Stimulated activated CD8-positive, alpha-beta memory T cell treated with anti-CD3 and anti-CD28 coated beads, Interleukin-12 subunit alpha, Interleukin-12 subunit beta, amount 100 ng/mL, for 4 hours (primary cell): ENCODE data around the gene PABPC1L.

ENCODE experiments used
- DNase-seq: peaks from one replicate; pipeline ENCODE4 v3.0.0-alpha.2; 2020; ENCODE audit warnings: low read depth

Gene PABPC1L

DNA sequence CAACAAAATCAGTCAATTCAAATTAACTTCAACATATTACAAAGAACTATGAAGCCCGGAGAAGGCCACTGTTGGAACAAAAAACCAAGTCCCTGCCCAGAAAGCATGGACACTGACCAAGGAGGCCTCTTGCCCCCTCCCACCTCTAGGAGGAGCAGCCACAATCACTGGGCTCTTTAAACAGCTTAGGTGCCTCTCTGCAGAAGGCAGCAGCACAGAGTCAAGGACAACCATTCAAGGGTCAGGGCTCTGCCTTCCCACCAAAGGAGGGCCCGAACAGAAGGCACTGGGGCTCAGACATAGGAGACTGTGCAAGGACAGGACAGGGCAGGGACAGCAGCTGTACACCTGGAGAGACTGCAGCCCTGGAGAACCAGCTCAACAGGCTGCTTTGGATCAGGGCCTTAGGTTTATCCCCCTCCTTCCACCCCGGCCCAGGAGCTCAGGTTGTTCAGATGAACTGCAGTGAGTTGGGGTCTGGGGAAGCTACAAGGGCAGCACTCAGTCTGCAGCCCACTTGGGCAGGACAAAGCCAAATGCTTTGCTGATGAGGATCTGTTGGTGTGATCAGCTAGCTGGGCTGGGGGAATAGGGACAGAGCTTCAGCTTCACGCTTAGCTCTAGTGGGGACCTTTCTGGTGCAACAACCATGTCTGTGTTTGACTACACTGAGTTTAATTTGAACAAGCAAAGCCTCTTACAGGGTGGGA, 32.6 kb downstream of the PABPC1L start:
- no peak for DNase-seq

DNA sequence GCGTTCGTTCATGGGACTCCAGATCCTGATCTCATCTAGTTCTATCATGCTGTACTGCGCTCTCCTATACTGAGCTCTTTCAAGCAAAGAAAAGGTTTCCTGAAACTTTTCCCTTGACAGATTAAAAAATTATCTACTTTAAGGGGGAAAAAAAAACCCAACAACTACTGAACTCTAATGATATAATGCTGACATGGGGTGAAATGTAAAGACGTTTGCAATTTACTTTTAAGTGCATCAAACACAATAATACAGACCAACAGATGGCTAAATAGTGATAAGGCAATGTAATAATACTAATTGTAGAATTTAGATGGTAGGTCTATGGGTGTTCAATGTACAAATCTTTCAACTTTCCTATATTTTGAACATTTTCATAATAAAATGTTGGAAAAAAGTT, 34.0 kb downstream of the PABPC1L start:
- DNase-seq = no peak

DNA sequence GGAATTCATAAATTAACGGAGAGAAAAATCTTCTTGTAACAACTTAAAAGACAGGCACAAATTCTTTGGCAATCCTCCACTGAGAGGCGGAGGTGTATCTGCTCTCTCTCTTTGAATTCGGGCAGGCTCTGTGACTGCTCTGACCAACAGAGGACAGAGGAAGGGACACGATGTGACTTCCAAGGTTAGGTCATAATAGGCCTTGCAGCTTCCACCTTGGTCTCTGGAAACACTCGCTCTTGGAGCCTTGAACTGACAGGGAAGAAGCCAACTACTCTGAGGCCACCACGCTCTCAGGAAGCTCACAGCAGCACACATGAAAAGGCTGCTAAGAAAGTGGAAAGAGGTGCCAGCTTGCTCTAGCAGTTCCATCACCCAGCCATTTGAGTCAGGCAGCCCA, 35.4 kb downstream of the PABPC1L start:
- DNase-seq = no peak

DNA sequence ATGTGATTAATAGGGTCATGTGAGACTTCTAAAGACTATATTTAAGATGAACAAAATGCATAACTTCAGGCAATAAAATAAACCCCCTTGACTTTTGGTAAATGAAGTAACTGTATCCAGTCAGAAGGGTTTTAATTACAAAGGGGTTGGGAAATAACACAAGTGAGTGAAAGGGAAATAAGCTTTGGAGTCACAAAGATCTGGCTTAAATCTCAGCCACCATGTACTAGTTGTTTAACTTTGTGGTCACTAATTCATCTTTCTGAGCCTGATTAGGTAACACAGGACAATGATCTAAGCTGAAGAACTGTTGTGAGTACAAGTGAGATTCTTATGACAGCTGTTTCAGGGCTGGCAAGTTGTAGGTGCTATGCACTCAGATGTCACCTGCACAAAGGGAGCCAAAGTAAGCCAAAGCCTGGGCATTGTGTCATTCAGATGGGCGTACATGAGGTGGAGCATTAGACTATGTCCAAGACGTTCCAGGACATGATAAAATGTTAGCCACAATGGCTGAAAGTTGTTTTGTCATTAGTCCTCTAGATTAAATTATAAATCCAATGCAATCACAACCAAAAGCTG, 36.5 kb downstream of the PABPC1L start:
- DNase-seq = no peak

DNA sequence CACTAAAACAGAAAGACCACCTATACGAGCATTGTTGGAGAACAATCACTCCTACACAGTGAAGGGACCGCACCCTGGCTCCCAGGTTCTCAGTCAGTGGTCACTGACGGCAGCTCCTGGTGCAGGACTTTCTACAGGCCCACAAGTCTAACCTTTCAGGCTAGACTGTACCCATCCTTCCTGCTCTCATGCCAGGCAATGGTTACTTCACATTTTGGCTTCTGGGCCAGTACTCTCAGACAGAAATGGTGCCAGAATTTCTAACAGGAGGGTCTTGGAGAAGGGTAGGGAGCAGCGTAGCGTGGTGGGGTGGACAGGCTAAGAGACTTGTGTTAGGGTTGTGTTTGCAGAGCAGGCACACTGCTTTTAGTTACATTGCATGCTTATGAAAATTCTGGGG, 38.2 kb downstream of the PABPC1L start:
- DNase-seq = no peak

DNA sequence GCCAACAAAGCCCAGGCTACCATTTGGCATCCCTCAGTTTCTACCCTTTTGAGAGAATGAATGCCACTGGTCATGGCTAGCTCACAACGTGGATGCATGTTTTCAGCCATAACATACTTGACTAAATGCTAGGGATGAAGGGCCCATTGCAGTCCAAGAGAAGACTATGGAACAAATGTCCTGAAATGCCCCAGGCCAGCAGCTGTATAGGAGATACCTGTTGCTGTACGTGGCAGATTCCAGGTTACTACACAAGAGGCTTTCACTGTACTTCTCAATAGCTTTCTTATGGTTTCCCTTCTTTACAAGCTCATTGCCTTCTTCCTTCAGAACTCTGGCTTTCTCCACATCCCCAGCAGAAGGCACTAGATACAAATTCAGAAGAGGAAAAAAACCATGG, 38.7 kb downstream of the PABPC1L start:
- DNase-seq = no peak

DNA sequence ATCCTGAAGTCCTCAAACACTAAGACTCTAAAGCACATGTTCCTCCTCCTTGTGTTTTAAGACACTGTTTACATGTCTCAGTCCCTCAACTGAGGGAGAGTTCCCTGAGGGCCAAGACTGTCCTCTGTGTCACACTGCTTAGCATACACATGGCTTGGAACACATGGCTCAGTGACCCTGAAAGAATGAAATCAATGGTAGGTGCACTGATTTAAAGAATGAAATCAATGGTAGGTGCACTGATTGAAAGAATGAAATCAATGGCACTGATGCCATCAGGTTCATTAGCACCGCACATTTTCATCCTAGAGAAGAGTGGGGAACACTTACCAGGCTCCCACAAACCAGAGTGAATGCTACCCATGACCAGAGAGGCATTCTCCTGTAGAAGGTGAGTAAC, 40.5 kb downstream of the PABPC1L start:
- no peak for DNase-seq

DNA sequence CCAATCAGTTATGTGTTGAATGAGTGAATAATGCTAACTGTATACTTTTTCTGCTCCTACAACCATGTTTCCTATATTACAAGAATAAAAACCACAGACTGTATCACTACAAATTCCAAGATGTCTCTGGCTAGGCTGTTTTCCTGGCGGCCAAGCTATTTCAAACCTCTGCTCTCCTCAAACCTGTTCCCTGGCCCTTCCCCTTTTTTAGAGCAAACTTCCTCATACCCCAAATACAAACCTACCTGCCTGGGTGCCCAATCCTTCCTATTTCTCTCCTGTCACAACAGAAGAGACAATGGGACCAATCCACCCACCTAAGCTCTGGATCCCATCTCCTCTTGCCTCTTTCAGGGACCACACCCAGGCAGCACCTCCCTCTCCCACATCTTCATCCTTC, 42.9 kb downstream of the PABPC1L start:
- no peak for DNase-seq

DNA sequence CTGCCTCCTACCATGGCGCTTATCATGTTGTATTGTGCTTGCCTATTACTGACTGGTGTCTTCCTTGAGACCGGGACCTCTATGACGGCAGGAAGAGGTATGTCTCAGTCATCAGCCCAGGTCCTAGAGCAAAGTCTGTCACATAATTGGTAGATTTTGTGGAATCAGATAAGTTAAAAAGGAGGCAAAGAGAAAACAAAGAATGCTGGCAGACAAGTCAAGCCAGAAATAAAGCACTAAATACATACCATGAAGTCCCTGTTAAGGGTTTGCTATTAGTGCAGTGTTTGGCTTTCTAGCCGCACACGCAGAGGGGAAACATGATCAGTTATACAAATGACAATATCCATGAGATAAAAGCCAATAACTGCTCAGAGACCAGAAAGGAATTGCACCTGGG, 44.4 kb downstream of the PABPC1L start:
- DNase-seq = no peak

DNA sequence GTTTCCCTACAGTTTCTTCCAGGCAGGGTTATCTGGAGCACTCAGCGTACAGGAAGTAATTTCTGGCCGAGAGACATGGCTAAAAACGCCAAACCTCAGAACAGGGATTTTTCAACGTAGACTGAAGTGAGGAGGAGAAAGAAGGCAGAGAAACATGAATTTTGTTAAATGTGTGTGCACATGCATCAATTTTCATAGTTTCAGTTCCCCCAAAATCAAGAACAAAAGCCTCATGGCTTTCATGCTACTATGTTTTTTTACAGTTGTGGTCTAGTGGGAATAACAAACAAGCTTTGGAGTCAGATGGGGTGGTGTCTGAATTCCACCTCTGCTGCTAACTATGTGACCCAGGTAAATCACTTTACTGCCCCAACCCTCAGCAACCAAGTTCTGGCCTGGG, 45.4 kb downstream of the PABPC1L start:
- no peak for DNase-seq

DNA sequence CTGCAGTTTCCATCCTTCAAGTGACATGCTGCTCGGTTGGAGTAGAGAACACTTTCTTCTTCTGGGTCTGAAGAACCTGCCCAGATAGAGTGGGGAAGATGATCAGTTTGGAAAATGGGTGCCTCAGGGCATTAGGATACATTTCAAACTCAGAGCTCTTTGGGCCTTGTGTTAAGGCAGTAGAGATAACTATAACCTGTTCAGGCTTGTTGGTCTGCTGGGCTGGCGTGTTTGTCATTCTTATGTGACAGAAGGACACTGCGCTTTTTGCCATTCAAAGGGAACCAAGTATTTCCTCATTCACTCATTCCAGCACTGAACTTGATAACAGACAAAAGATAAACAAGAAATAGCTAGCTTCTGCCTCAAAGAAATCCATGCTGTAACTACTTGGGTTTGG, 46.5 kb downstream of the PABPC1L start:
- DNase-seq = no peak

DNA sequence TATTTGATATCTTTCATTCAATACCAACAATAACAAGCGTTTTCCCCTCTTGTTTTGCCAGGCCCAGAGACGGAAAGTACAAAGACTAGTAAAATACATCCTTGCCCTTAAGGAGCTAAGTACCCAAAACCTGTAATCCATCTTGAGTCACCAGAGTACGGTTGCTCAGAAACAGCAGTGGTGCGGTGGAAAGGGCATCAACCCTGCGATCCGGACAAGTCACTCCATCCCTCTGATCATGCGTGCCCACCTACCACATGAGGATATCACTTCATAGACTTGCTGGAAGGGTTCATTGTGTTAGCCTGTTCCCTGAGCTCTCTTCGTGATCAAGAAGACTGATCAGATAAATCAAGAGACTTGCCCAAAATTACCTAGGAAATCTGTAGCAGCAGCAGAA, 48.4 kb downstream of the PABPC1L start:
- DNase-seq = no peak

DNA sequence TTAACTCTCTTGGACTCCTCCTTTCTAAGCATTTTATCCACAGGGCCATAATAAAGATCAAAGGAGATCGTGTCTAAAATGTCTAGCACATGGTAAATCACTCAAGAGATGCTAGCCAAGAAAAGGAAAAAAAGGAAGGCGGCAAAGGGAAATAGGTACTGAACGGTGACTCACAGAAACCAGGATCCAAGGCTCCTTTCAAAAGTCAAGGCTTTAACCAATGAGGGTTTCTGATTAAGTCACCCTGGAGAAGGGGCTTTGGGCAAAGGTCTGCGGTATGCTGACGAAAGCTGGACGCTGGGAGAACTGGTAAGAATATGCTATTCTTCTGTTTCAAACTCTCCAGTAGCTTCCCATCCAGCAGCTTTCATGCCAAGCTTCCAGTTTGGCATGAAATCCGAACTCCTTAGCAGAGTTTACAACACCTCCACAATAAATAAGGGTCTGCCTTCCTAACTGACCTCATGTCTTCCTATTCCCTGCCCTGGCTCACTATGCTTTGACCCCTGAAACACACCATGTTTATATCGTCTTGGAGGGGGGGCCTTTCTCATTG, 49.3 kb downstream of the PABPC1L start:
- no peak for DNase-seq

DNA sequence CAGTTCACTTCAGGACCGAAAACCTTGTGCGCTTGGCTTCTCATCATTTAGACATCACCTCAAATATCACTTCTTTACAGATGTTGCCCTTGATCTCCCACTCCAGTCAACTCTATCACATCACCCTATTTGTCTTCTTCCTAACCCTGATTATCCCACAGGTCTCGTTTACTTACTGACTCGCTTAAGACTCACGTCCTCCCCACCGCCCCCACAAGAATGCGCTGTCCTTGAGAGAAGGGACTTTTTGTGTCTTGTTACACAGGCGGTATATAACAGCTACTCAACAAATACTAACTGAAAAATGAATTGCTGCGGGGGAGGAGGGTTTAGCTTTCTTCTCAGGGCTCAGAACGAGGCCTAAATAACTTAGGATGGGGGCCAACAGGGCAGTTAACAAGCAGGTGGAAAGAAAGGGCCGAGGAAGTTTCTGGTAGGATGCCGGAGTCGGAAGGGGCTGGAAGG, 49.8 kb downstream of the PABPC1L start:
- peak; percentile 49 for DNase-seq

DNA sequence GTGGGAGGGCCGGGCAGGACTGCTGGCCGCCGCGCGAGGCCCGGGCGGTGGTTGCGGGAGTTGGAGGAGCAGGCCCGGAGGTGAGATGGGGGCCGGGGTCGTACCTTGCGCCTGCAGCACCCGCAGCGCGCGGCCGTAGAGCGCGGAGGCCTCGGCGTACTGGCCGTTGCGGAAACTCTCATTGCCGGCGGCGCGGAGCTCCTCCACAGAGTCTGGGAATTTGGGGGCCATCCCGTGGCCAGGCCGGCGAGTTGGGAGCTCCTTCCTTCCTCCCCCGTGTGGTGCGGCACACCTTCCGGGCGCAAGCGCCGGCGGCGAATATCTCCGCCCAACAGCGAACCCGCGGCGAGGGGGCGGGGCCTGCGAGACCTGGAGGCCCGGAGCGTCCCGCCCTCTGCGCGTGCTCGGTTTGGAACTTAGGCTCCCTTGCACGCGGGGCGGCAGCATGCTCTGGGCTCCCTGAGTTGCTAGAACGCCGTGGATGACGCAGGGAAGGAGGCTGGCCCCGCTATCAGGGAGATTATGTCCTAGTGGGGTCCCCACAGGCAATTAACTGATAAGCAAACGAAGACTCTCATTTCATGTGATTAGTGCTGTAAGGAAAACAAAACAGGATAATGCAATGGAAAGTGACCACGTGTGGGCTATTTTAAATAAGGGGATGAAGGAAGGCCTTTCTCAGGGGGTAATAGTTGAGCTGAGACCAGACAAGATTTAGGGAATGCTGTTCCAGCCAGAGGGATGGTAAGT, 50.4 kb downstream of the PABPC1L start, which contains the start of gene TOMM34:
TSS of gene TOMM34 (minus strand) at position 295 of the 750 bp plus-strand sequence. CDS start at position 231, 64 bp downstream.
- peak; percentile 92 for DNase-seq

DNA sequence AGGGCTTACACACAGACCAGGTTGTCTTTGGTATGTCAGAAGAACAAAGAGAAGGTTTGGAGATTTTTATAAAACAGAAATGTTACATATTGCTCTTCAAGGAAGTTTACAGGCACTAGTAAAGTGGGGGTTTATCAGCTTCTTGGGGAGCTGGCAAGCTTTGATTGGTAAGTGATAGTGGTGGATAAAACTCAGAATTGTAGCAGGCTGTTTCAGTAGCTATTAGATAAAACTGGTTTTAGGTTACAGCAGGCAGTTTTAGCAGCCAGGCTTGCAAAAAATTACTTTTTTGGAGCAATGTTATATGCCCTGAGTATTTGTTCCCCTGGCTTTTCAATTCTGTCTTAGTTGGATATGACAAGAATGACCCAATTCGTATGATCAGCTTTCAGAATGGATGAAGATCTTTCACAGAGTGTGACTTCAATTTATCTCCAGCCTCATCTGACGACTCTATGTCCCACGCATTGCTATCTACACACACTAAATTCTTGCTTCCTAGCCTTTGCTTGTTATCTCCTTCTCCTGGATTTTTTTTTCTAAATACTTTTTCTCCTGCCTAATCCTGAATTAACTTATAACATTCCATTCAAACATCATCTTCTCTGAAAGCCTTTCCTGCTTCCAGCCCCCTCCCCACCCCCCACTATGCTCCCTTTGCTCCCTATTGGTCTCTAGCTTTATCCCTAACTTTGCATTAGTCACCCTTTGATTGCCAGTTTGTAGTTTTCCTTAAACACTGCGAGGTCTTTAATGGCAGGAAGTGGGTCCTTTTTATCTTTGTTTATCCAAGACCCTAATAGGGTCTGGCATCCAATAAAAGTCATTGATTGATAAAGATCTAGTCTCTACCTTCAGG, 51.4 kb downstream of the PABPC1L start:
- no peak for DNase-seq

DNA sequence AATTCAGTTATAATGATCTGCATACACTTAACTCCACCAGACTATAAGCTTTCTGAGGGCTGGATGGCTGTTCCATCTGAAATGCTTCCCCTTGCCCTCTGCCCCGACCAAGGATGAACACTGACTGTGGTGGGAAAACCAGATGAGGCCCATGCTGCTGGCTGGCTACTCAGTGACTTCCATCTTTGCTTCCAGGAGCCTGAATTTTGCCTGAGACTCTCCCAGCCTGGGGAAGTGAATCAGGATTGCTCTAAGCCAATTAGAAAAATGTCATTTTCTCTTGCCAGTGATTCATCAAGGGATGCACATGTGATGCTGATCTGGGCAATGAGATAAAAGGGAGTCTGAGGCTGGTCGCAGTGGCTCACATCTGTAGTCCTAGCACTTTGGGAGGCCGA, 52.0 kb downstream of the PABPC1L start:
- DNase-seq = no peak

DNA sequence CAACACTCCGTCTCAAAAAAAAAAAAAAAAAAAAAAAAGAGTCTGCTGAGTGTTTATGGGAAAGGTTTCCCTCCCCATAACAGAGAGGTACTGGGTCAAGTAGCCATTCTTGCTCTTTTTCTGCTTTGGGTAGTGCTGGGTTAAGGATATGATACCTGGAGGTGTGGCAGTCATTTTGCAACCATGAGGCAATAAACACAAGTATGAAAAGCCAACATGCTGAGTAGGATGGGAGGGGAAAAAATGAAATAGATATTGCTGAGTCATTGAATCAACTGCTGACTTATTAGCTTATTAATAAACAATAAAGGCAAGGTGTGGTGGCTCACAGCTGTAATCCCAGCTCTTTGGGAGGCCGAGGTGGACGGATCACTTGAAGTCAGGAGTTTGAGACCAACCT, 52.6 kb downstream of the PABPC1L start:
- no peak for DNase-seq

DNA sequence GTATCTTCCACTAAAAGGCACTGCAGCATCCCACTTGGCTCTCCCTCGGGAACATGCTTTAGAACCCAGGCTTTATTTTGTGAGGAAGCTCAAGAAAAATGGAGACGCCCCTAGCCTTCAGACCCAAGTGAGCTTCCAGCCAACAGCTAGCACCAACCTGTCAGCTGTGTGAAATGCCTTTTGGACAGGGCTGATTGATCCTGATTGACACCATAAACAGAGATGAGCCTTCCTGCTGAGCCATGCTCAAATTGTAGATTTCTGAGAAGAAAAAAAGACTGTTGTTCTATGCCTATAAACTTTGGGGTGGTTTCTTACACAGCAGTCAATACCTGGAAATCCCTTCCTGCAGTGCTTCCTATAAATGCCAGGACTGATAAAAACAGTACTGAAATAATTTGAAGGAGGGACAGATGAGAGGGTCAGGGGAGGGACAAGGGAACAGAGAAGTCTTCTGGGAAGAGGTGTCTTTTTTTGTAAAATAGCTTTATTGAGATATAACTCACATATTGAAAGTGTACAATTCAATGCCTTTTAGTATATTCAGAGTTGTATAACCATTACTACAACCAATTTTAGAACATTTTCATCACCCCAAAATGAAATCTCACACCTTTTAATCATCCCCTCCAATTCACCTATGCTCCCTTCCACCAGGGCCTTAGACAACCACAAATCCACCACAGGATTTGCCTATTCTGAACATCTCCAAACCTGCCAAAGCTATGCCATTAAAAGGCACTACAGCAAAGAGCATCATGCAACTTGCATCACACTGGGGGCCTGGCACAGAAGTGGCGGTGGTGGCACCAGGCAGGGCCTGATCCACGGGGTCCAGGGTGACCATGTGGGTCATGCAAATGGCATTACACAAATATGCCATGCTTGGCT, 53.7 kb downstream of the PABPC1L start:
- DNase-seq = no peak

DNA sequence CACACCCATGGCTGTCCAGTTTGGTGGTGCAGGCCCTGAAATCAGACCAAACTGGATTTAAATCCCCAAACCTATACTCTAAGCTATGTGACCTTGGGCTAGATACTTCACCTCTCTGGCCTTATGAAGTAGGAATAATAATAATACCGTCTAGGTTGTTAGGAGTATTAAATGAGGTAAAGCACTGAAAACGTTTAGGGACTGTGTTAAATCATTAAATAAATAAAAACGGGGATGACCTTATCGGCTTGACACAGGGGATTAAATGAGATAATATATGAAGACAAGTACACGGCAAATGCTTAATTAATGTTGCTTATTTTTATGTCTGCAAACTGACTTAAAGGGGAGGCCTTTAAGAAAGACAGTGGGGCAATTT, 55.8 kb downstream of the PABPC1L start:
- no peak for DNase-seq
